SK-N-SH (cell line): Measurements from ENCODE around the gene IP6K2.

Experiments used
- CHD2 ChIP-seq: fragments of 150-350 bp; IDR thresholded peaks from 2 replicates; pipeline ENCODE4 v1.6.1; 2018; ENCODE audit warnings: low read length; ENCODE audit not compliant: partially characterized antibody
- CTCF ChIP-seq: fragments of 200-600 bp; sonication (generic); IDR thresholded peaks from 2 replicates; pipeline ENCODE4 v1.6.1; 2017; ENCODE audit warnings: antibody characterized with exemption, mild to moderate bottlenecking, moderate library complexity
- EP300 ChIP-seq, 2 experiments: IDR thresholded peaks; 2 replicates each; pipeline versions ENCODE4 v1.4.0 to v1.6.1; 2012; ENCODE audit warnings: borderline replicate concordance in 1 of 2, low read depth in 1 of 2, low read length in 1 of 2
- FOSL2 ChIP-seq: IDR thresholded peaks from 2 replicates; pipeline ENCODE4 v1.4.0; 2012; ENCODE audit warnings: low read depth, mild to moderate bottlenecking, moderate library complexity, borderline replicate concordance
- JUND ChIP-seq: IDR thresholded peaks from 2 replicates; pipeline ENCODE4 v1.4.0; 2012
- MAX ChIP-seq: IDR thresholded peaks from 2 replicates; pipeline ENCODE4 v1.4.0; 2012; ENCODE audit warnings: low read depth
- RAD21 ChIP-seq: IDR thresholded peaks from 2 replicates; pipeline ENCODE4 v1.6.1; 2012; ENCODE audit warnings: mild to moderate bottlenecking, low read length

GRCh38 chr3:48727511-48727910 is 10.5 kb upstream of the IP6K2 start:
- TF ChIP-seq CTCF (no peak), EP300 (IDR thresholded peaks at IDR 0.05; ENCODE audit: borderline replicate concordance in 1 of 2, low read depth in 1 of 2, low read length in 1 of 2) (no peak), RAD21 (no peak), JUND (no peak), FOSL2 (no peak), CHD2 (no peak), MAX (no peak)
